ENCODE measurements around the gene TMEM92. TPM values are rescaled to one million over a fixed set of nuclear protein-coding genes. Genes with fewer than 3 reads are reported as not detected.

TMEM92 gene
- total RNA-seq, 3 donors from 2014 or later = 0.33 TPM; not detected in 2

- no peak for DNase-seq (ENCODE audit: low spot score in 2 of 2)
- intact Hi-C loops (cut with DNase I; ENCODE audit: low total_unique reads) = no loop called here
- no peaks in the 10 kb centered on the region for H3K4me1 ChIP-seq
- no peak overlapping the region for H3K4me3 ChIP-seq
- no peak overlapping the region for H3K27ac ChIP-seq
- no peaks in the 10 kb centered on the region for H3K27me3 ChIP-seq
- no peaks in the 10 kb centered on the region for H3K36me3 ChIP-seq
- TF ChIP-seq POLR2AphosphoS5 (IDR thresholded peaks at IDR 0.05) (no peak), POLR2A (IDR thresholded peaks at IDR 0.05) (no peak), CTCF (IDR thresholded peaks at IDR 0.05) (no peak)
- H3K9me3 ChIP-seq = no peaks in the 10 kb centered on the region
These were observed 27.8 kb downstream of the TMEM92 start for GRCh38 chr17:50301891-50302584.

DNA sequence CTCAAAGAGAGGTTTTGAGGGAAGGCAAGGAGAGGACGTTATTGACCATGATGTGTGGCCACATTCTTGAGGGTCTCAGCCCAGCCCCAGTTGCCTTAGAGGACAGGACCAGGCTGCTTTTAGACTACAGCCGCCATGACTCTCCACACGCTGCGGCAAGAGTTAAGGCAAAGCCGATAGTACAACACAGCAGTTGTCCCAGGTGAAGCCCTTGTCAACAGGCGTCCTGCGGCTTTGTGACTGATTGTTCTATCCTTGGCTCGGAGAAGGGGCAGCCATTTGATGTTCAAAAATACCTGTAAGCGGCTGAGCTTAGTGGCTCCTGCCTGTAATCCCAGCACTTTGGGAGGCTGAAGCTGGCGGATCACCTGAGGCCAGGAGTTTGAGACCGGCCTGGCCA lies 28.8 kb downstream of the TMEM92 start:
- DNase-seq (ENCODE audit: low spot score in 2 of 2) = no peak
- intact Hi-C loops (cut with DNase I; ENCODE audit: low total_unique reads) = no loop called here
- H3K27ac ChIP-seq = no peak overlapping the region
- no peaks in the 10 kb centered on the region for H3K27me3 ChIP-seq
- H3K9me3 ChIP-seq = no peaks in the 10 kb centered on the region
- no peak overlapping the region for H3K4me3 ChIP-seq
- no peaks in the 10 kb centered on the region for H3K4me1 ChIP-seq
- H3K36me3 ChIP-seq = no peaks in the 10 kb centered on the region
- no peak for TF ChIP-seq CTCF (IDR thresholded peaks at IDR 0.05)
- no peak for TF ChIP-seq POLR2AphosphoS5 (IDR thresholded peaks at IDR 0.05)
- no peak for TF ChIP-seq POLR2A (IDR thresholded peaks at IDR 0.05)

- TF ChIP-seq POLR2A (IDR thresholded peaks at IDR 0.05) (no peak), POLR2AphosphoS5 (IDR thresholded peaks at IDR 0.05) (no peak), CTCF (IDR thresholded peaks at IDR 0.05) (no peak)
- no peak overlapping the region for H3K27ac ChIP-seq
- intact Hi-C loops (cut with DNase I; ENCODE audit: low total_unique reads) = no loop called here
These were observed 29.3 kb downstream of the TMEM92 start for GRCh38 chr17:50303596-50303995.

GRCh38 chr17:50304781-50305404 lies 30.6 kb downstream of the TMEM92 start:
- Histone ChIP-seq H3K9me3 (no peaks in the 10 kb centered on the region), H3K27me3 (no peaks in the 10 kb centered on the region), H3K36me3 (no peaks in the 10 kb centered on the region), H3K27ac (no peak overlapping the region), H3K4me1 (no peaks in the 10 kb centered on the region), H3K4me3 (no peak overlapping the region)
- TF ChIP-seq CTCF (IDR thresholded peaks at IDR 0.05) = no peak
- no peak for TF ChIP-seq POLR2AphosphoS5 (IDR thresholded peaks at IDR 0.05)
- no peak for TF ChIP-seq POLR2A (IDR thresholded peaks at IDR 0.05)
- no peak for DNase-seq (ENCODE audit: low spot score in 2 of 2)
- intact Hi-C loops (cut with DNase I; ENCODE audit: low total_unique reads) = no loop called here

More at GRCh38 chr17:50303596-50303995, 29.3 kb downstream of the TMEM92 start:
- H3K36me3 ChIP-seq = no peaks in the 10 kb centered on the region
- DNase-seq (ENCODE audit: low spot score in 2 of 2) = no peak
- no peaks in the 10 kb centered on the region for H3K9me3 ChIP-seq
- no peak overlapping the region for H3K4me3 ChIP-seq
- no peaks in the 10 kb centered on the region for H3K4me1 ChIP-seq
- H3K27me3 ChIP-seq = no peaks in the 10 kb centered on the region

GRCh38 chr17:50307654-50308053 lies 33.4 kb downstream of the TMEM92 start:
- Histone ChIP-seq H3K9me3 (no peaks in the 10 kb centered on the region), H3K27ac (no peak overlapping the region), H3K27me3 (no peaks in the 10 kb centered on the region), H3K4me1 (no peaks in the 10 kb centered on the region), H3K4me3 (no peak overlapping the region), H3K36me3 (no peaks in the 10 kb centered on the region)
- DNase-seq (ENCODE audit: low spot score in 2 of 2) = no peak
- intact Hi-C loops (cut with DNase I; ENCODE audit: low total_unique reads) = no loop called here
- TF ChIP-seq POLR2A (IDR thresholded peaks at IDR 0.05) (no peak), POLR2AphosphoS5 (IDR thresholded peaks at IDR 0.05) (no peak), CTCF (IDR thresholded peaks at IDR 0.05) (no peak)

Data from breast epithelium (tissue), 4 donors.